Measurements from ENCODE around the gene ZNF155.

DNA sequence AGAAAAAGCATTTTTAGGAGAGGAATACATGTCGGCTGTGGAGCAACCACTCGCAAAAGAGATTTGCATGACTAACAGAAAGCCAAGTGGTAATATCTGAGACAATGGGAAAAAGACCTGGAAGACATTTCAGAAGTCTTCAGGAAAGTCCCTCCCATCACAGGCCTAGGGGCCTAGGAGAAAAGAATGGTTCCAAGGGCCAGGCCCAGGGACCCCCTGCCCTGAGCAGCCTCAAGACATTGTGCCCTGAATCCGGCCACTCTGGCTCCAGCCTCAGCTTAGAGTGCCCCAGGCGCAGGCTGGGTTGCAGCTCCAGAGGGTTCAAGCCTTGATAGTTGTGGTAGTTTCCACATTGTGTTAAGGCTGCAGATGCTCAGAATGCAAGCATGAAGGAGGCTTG is 23.6 kb upstream of the ZNF155 start:
- TF ChIP-seq EGR1 (IDR thresholded peaks at IDR 0.05; ENCODE audit: borderline replicate concordance in 1 of 2, low read depth in 2 of 2, low read length in 2 of 2) (no peak), NFIC (IDR thresholded peaks at IDR 0.05; ENCODE audit: low read depth, low read length) (no peak), SREBF2 (IDR thresholded peaks at IDR 0.05; ENCODE audit: low read length) (no peak), YY1 (IDR thresholded peaks at IDR 0.05; ENCODE audit: low read depth, low read length) (no peak), RCOR1 (conservative IDR thresholded peaks at IDR 0.05; ENCODE audit: low read depth, low read length) (no peak)
- TF ChIP-seq, protein P1, sequence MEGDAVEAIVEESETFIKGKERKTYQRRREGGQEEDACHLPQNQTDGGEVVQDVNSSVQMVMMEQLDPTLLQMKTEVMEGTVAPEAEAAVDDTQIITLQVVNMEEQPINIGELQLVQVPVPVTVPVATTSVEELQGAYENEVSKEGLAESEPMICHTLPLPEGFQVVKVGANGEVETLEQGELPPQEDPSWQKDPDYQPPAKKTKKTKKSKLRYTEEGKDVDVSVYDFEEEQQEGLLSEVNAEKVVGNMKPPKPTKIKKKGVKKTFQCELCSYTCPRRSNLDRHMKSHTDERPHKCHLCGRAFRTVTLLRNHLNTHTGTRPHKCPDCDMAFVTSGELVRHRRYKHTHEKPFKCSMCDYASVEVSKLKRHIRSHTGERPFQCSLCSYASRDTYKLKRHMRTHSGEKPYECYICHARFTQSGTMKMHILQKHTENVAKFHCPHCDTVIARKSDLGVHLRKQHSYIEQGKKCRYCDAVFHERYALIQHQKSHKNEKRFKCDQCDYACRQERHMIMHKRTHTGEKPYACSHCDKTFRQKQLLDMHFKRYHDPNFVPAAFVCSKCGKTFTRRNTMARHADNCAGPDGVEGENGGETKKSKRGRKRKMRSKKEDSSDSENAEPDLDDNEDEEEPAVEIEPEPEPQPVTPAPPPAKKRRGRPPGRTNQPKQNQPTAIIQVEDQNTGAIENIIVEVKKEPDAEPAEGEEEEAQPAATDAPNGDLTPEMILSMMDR (IDR thresholded peaks at IDR 0.05 in 2 of 3, conservative IDR thresholded peaks at IDR 0.05 in 1 of 3; ENCODE audit: control insufficient read depth in 2 of 3, extremely low read depth in 1 of 3, insufficient read depth in 1 of 3, low read depth in 3 of 3, low read length in 3 of 3), result no peak
- TF ChIP-seq, protein P2, sequence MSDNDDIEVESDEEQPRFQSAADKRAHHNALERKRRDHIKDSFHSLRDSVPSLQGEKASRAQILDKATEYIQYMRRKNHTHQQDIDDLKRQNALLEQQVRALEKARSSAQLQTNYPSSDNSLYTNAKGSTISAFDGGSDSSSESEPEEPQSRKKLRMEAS (IDR thresholded peaks at IDR 0.05; ENCODE audit: low read depth, low read length), result no peak
